Neuronal stem cell (in vitro differentiated cells): ENCODE data around the gene SLC35G3.

Experiments
- DNase-seq: peaks from one replicate; pipeline ENCODE4 v3.0.0-alpha.2; 2013; ENCODE audit warnings: low spot score
- H2AFZ ChIP-seq: one replicate; pipeline ENCODE4 v1.6.1; 2013; ENCODE audit warnings: mild to moderate bottlenecking, low read length, inconsistent platforms
- H2AK5ac ChIP-seq: 2 replicates; pipeline ENCODE4 v1.6.1; 2013; ENCODE audit warnings: low read depth, mild to moderate bottlenecking, inconsistent platforms, low read length, moderate library complexity, mixed read lengths
- H2BK120ac ChIP-seq: 2 replicates; pipeline ENCODE4 v1.6.1; 2013; ENCODE audit warnings: low read depth, mild to moderate bottlenecking, inconsistent platforms, low read length, moderate library complexity, mixed read lengths
- H2BK12ac ChIP-seq: one replicate; pipeline ENCODE4 v1.6.1; 2013; ENCODE audit warnings: low read length, inconsistent platforms
- H2BK15ac ChIP-seq: 2 replicates; pipeline ENCODE4 v1.6.1; 2013; ENCODE audit warnings: mild to moderate bottlenecking, low read length, inconsistent platforms, mixed read lengths
- H2BK5ac ChIP-seq: one replicate; pipeline ENCODE4 v1.6.1; 2013; ENCODE audit warnings: inconsistent platforms, mild to moderate bottlenecking, low read length, moderate library complexity
- H3K14ac ChIP-seq: one replicate; pipeline ENCODE4 v1.6.1; 2013; ENCODE audit warnings: low read length, inconsistent platforms
- H3K18ac ChIP-seq: 2 replicates; pipeline ENCODE4 v1.6.1; 2013; ENCODE audit warnings: low read length, inconsistent platforms
- H3K23ac ChIP-seq: 2 replicates; pipeline ENCODE4 v1.6.1; 2013; ENCODE audit warnings: low read depth, mild to moderate bottlenecking, mixed read lengths, low read length, inconsistent platforms; ENCODE audit not compliant: poor library complexity
- H3K27ac ChIP-seq: replicated peaks from 3 replicates; pipeline ENCODE4 v1.5.1; 2013; ENCODE audit warnings: low read length, inconsistent platforms
- H3K27me3 ChIP-seq, 3 experiments: 2 replicates each; pipeline ENCODE4 v1.6.1; 2013; ENCODE audit warnings: low read length in 3 of 3, mild to moderate bottlenecking in 2 of 3, inconsistent platforms in 1 of 3, low read depth in 1 of 3, mixed read lengths in 1 of 3, moderate library complexity in 1 of 3; ENCODE audit not compliant: control insufficient read depth in 3 of 3, insufficient read depth in 3 of 3
- H3K36me3 ChIP-seq, 2 donors: replicated peaks in 1 of 2; 2 replicates each; pipeline ENCODE4 v1.6.1; 2013; ENCODE audit warnings: low read length in 2 of 2; ENCODE audit not compliant: control insufficient read depth in 2 of 2, insufficient read depth in 2 of 2
- H3K4ac ChIP-seq: 2 replicates; pipeline ENCODE4 v1.6.1; 2013; ENCODE audit warnings: inconsistent platforms, mild to moderate bottlenecking, low read length, moderate library complexity
- H3K4me1 ChIP-seq, 2 donors: 1 replicate in 1 of 2; 2 replicates in 1 of 2; pipeline ENCODE4 v1.6.1; 2013; ENCODE audit warnings: low read length in 2 of 2, low read depth in 1 of 2; ENCODE audit not compliant: control insufficient read depth in 2 of 2, insufficient read depth in 1 of 2
- H3K4me2 ChIP-seq: one replicate; pipeline ENCODE4 v1.6.1; 2013; ENCODE audit warnings: mild to moderate bottlenecking, low read length, inconsistent platforms; ENCODE audit not compliant: insufficient read depth, poor library complexity, severe bottlenecking
- H3K4me3 ChIP-seq, 2 donors: 2 replicates each; pipeline ENCODE4 v1.5.1; 2013; ENCODE audit warnings: low read length in 2 of 2, mild to moderate bottlenecking in 2 of 2, inconsistent platforms in 1 of 2, moderate library complexity in 1 of 2
- H3K79me1 ChIP-seq: one replicate; pipeline ENCODE4 v1.6.1; 2013; ENCODE audit warnings: low read depth, mild to moderate bottlenecking, inconsistent platforms, low read length, moderate library complexity
- H3K9ac ChIP-seq: one replicate; pipeline ENCODE4 v1.6.1; 2013; ENCODE audit warnings: mild to moderate bottlenecking, low read depth, low read length, inconsistent platforms; ENCODE audit not compliant: poor library complexity
- H3K9me3 ChIP-seq, 2 donors: replicated peaks in 1 of 2; 2 replicates each; pipeline versions ENCODE3 to v1.6.1; 2013; ENCODE audit warnings: low read length in 2 of 2, mild to moderate bottlenecking in 2 of 2, inconsistent platforms in 1 of 2, low read depth in 1 of 2, mixed read lengths in 1 of 2, moderate library complexity in 1 of 2; ENCODE audit not compliant: control insufficient read depth in 2 of 2, insufficient read depth in 1 of 2
- H4K8ac ChIP-seq: one replicate; pipeline ENCODE4 v1.6.1; 2013; ENCODE audit warnings: low read depth, mild to moderate bottlenecking, inconsistent platforms, low read length, moderate library complexity
- H4K91ac ChIP-seq: one replicate; pipeline ENCODE4 v1.6.1; 2013; ENCODE audit warnings: low read length, low read depth, mild to moderate bottlenecking, inconsistent platforms; ENCODE audit not compliant: poor library complexity
- WGBS, 2 donors: extraction: QIAGEN DNeasy Blood & Tissue Kit; methylation state at CpG; one replicate each; pipeline ENCODE4 v1.1.7; 2013; ENCODE audit warnings: missing lambda C conversion rate in 2 of 2, mixed read lengths in 1 of 2; ENCODE audit not compliant: insufficient read length in 2 of 2, insufficient replicate concordance in 1 of 2; ENCODE audit errors: extremely low coverage in 2 of 2; 5-methylcytosine and 5-hydroxymethylcytosine counted together

Gene SLC35G3

DNA sequence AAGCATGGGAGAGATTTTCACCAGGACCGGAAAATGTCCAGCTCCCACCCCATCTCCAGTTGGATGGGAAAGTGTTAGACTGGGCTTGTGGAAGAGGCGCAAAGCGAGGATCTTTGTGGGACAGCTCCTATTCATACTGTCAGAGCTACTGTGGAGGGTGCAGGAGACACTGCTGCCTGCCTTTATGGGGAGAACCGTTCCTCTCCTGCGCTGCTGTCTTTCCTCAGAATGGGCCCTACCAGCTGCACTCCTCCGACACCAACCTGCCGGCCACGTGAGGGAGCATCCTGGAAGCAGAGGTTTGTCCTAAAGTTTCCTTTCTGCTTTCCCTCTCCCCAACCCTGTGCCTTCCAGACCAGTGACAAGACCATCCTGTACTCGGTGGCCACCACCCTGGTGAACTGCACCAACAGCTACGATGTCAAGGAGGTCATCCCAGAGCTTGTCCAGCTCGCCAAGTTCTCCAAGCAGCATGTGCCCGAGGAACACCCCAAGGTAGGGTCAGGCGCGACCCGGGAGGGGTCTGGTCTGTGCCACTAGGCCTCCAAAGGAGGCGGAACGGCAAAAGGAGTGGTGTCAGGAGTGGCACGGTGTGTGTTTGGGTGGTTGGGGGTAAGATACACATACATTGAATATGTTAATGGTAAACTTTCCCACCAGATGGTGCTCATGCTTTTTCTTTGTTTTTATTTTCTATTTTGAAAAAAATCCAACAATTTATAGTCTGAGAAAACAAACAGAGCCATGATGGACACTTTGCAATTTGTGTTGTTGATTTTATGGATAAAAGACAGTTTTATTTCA lies 23.0 kb downstream of the SLC35G3 start:
- Histone ChIP-seq H2AFZ (no peak overlapping the region), H3K9me3 (no peaks in the 10 kb centered on the region), H2BK5ac (no peak overlapping the region), H3K27ac (no peak overlapping the region), H3K14ac (no peak overlapping the region), H3K23ac (no peak overlapping the region), H2BK12ac (no peak overlapping the region), H3K4me3 (no peak overlapping the region), H2BK120ac (no peak overlapping the region), H4K91ac (no peak overlapping the region), H3K9ac (peak overlapping the region; percentile 9), H3K4ac (peak overlapping the region; percentile 59), H3K4me2 (no peak overlapping the region), H3K4me1 (no peaks in the 10 kb centered on the region), H3K18ac (no peak overlapping the region), H3K36me3 (no peaks in the 10 kb centered on the region), H3K27me3 (peaks cover 0 to 8% (median 0%) of the 10 kb centered on the region in 3 experiments), H2AK5ac (no peak overlapping the region), H3K79me1 (no peaks in the 10 kb centered on the region), H4K8ac (no peak overlapping the region), H2BK15ac (no peak overlapping the region)
- WGBS, 2 donors = no CpG with 5 or more reads among the region's 18 CpGs
- DNase-seq = no peak

DNA sequence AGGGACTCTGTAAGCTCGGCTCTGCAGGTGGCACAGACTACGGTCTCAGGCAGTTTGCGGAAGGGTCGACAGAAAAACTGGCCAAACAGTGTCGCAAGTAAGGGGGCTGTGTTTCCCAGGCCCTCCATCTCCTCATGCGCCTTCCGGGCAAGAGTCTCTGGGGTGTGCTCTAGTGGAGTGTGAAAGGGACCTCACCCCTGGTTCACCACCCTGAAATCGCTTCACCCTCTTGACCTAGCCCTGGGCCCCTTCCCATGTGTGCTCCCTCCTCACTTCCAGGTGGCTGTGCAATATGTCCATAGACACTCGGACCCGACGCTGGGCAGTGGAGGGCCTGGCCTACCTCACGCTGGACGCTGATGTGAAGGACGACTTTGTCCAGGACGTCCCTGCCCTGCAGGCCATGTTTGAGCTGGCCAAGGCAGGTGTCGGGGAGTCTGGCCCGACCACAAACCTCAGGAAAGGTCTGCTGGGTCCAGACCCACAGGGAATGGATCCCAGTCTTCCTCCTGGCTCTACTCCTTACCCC lies 24.3 kb downstream of the SLC35G3 start:
- peak overlapping the region; percentile 46 for H2AK5ac ChIP-seq
- no peak overlapping the region for H2BK12ac ChIP-seq
- peak overlapping the region; percentile 35 for H2BK120ac ChIP-seq
- H3K79me1 ChIP-seq = no peaks in the 10 kb centered on the region
- H3K4me3 ChIP-seq = no peak overlapping the region
- no peak overlapping the region for H4K8ac ChIP-seq
- no peak overlapping the region for H2BK15ac ChIP-seq
- peak overlapping the region; percentile 51 for H3K9ac ChIP-seq
- H3K14ac ChIP-seq = no peak overlapping the region
- H2BK5ac ChIP-seq = no peak overlapping the region
- DNase-seq = no peak
- H3K36me3 ChIP-seq = no peaks in the 10 kb centered on the region
- H2AFZ ChIP-seq = no peak overlapping the region
- H3K4ac ChIP-seq = no peak overlapping the region
- H3K4me2 ChIP-seq = no peak overlapping the region
- H3K27ac ChIP-seq = no peak overlapping the region
- H3K9me3 ChIP-seq = no peaks in the 10 kb centered on the region
- peaks cover 0 to 8% (median 0%) of the 10 kb centered on the region in 3 experiments for H3K27me3 ChIP-seq
- WGBS, 2 donors = no CpG with 5 or more reads among the region's 17 CpGs
- H3K4me1 ChIP-seq = no peaks in the 10 kb centered on the region
- H4K91ac ChIP-seq = peak overlapping the region; percentile 56
- no peak overlapping the region for H3K18ac ChIP-seq
- peak overlapping the region; percentile 75 for H3K23ac ChIP-seq

DNA sequence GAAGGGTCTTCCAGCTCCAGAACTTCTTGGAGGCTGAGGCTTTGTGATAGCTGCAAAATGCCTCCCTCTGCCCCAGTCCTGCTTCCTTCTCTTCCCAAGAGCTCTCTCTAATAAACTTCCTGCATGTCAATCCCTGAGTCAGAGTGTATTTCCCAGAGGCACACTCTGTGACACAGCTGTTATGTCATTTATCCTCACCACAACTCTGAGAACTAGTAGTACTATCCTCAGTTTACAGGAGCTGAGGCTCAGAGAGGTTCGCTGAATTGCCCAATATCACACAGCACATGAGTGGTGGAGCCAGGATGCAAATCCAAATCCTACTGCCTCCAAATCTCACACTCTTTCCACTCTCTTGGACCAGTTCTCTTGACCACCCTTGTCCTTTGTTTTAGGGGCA lies 26.5 kb downstream of the SLC35G3 start:
- Histone ChIP-seq H2AK5ac (no peak overlapping the region), H3K23ac (no peak overlapping the region), H3K18ac (no peak overlapping the region), H4K8ac (no peak overlapping the region), H2BK15ac (no peak overlapping the region), H3K27me3 (peaks cover 0 to 12% (median 0%) of the 10 kb centered on the region in 3 experiments), H3K9ac (no peak overlapping the region), H2AFZ (no peak overlapping the region), H2BK5ac (no peak overlapping the region), H3K14ac (no peak overlapping the region), H3K4me1 (no peaks in the 10 kb centered on the region), H3K9me3 (no peaks in the 10 kb centered on the region), H4K91ac (no peak overlapping the region), H2BK120ac (no peak overlapping the region), H3K27ac (no peak overlapping the region), H3K36me3 (no peaks in the 10 kb centered on the region), H3K4me2 (no peak overlapping the region), H3K4me3 (no peak overlapping the region), H3K79me1 (no peaks in the 10 kb centered on the region), H3K4ac (no peak overlapping the region), H2BK12ac (no peak overlapping the region)
- no peak for DNase-seq
- WGBS, 2 donors = no CpG with 5 or more reads among the region's 1 CpG

DNA sequence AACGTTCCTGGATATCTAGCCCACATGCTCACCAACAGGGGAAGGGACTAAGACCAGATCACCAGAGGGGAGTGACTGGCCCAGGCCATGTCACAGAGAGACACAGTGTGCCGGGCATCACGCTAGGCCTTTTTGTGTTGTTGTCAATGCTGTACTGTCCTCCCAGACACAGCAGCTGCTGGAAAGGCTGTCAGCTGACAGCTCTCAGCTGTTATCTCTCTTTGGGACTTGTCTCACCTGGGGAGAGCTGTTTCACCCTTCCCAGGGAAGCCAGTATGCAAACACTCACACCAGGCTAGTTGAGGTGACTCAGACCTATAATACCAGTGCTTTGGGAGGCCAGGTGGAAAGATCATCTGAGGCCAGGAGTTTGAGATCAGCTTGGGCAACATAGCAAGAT lies 27.1 kb downstream of the SLC35G3 start:
- Histone ChIP-seq H3K14ac (no peak overlapping the region), H2AK5ac (no peak overlapping the region), H2BK12ac (no peak overlapping the region), H3K4ac (no peak overlapping the region), H4K91ac (no peak overlapping the region), H2AFZ (no peak overlapping the region), H3K79me1 (no peaks in the 10 kb centered on the region), H3K9ac (no peak overlapping the region), H3K4me3 (no peak overlapping the region), H3K4me2 (no peak overlapping the region), H3K18ac (no peak overlapping the region), H3K23ac (no peak overlapping the region), H3K4me1 (no peaks in the 10 kb centered on the region), H3K36me3 (no peaks in the 10 kb centered on the region), H2BK120ac (no peak overlapping the region), H2BK15ac (no peak overlapping the region), H3K27ac (no peak overlapping the region), H3K27me3 (peaks cover 0 to 15% (median 0%) of the 10 kb centered on the region in 3 experiments), H3K9me3 (no peaks in the 10 kb centered on the region), H4K8ac (no peak overlapping the region), H2BK5ac (no peak overlapping the region)
- no CpG with 5 or more reads among the region's 3 CpGs for WGBS, 2 donors
- no peak for DNase-seq
